HCT116 (cell line): ENCODE results near the gene LRRN3. TPM values are rescaled to one million over a fixed set of nuclear protein-coding genes. Genes with fewer than 3 reads are reported as not detected.

Experiments
- ATAC-seq: fragments of 200-7000 bp; cut with Tn5 transposase; 2 replicates; pipeline ENCODE4 v1.9.1; 2020; ENCODE audit warnings: mild to moderate bottlenecking, moderate library complexity
- BruUV-seq: library from RNA; stranded (reverse); fragments of 400-500 nt; replicated peaks from 2 replicates; lab custom pipeline; 2021; lab: Mats Ljungman, UMichigan
- CTCF ChIA-PET: fragments of 300-600 bp; sonication (Branson Sonifier 250); formaldehyde crosslinking; loops from one replicate; lab custom pipeline; 2021; ENCODE audit warnings: antibody characterized with exemption; lab: Charles Lee
- POLR2A ChIA-PET: fragments of 300-600, 350-600 bp; sonication (Branson Sonifier 250); formaldehyde crosslinking; loops from one replicate; lab custom pipeline; 2021; ENCODE audit warnings: antibody characterized with exemption; lab: Charles Lee
- RAD21 ChIA-PET, 2 experiments: fragments of 300-600 bp; sonication (Branson Sonifier 250); formaldehyde crosslinking; loops; one replicate each; lab custom pipeline; 2023; ENCODE audit warnings: low total read pairs in 2 of 2; ENCODE audit not compliant: uncharacterized antibody in 2 of 2, unreplicated experiment in 2 of 2, low non-redundant PET in 1 of 2; lab: Charles Lee
- DNase-seq: peaks from one replicate; pipeline ENCODE4 v3.0.0-alpha.2; 2010; ENCODE audit warnings: low read depth, low spot score
- H2AFZ ChIP-seq: fragments of 200-600 bp; shearing (Covaris generic), sonication (generic); 2 replicates; pipeline ENCODE4 v1.6.1; 2017; ENCODE audit warnings: low read depth, mixed run types, mixed read lengths, antibody characterized with exemption, low read length; ENCODE audit not compliant: poor library complexity, severe bottlenecking
- H3K27ac ChIP-seq: 2 replicates; pipeline ENCODE4 v1.5.1; 2012; ENCODE audit warnings: low read depth, low read length
- H3K27me3 ChIP-seq: fragments of 200-600 bp; sonication (generic); 2 replicates; pipeline ENCODE4 v1.6.1; 2016; ENCODE audit warnings: mixed run types, low read length, mixed read lengths; ENCODE audit not compliant: insufficient read depth
- H3K36me3 ChIP-seq, 2 experiments: fragments of 200-500 bp in 1 of 2; fragments of 200-600 bp in 1 of 2; sonication (Bioruptor generic) in 1 of 2; sonication (generic) in 1 of 2; 2 replicates each; pipeline versions ENCODE4 v1.5.1 to v1.6.1; 2014 to 2016; ENCODE audit warnings: low read length in 2 of 2, inconsistent platforms in 1 of 2, mixed read lengths in 1 of 2, mixed run types in 1 of 2; ENCODE audit not compliant: insufficient read depth in 2 of 2, control insufficient read depth in 1 of 2
- H3K4me1 ChIP-seq, 2 experiments: fragments of 200-600 bp in 1 of 2; sonication (generic) in 1 of 2; 2 replicates each; pipeline versions ENCODE4 v1.5.1 to v1.6.1; 2012 to 2017; ENCODE audit warnings: low read length in 2 of 2, inconsistent platforms in 1 of 2, mild to moderate bottlenecking in 1 of 2, mixed read lengths in 1 of 2, mixed run types in 1 of 2, moderate library complexity in 1 of 2; ENCODE audit not compliant: insufficient read depth in 2 of 2, control insufficient read depth in 1 of 2
- H3K4me2 ChIP-seq: fragments of 200-600 bp; sonication (generic); 2 replicates; pipeline ENCODE4 v1.6.1; 2017; ENCODE audit warnings: mixed run types, low read length, mixed read lengths
- H3K4me3 ChIP-seq, 2 experiments: fragments of 200-600 bp in 1 of 2; sonication (generic) in 1 of 2; replicated peaks in 1 of 2; 2 replicates each; pipeline ENCODE4 v1.5.1; 2011 to 2016; ENCODE audit warnings: low read length in 2 of 2, control low read depth in 1 of 2, low read depth in 1 of 2, mild to moderate bottlenecking in 1 of 2, mixed read lengths in 1 of 2, mixed run types in 1 of 2
- H3K79me2 ChIP-seq: fragments of 200-600 bp; sonication (generic); 2 replicates; pipeline ENCODE4 v1.6.1; 2017; ENCODE audit warnings: mild to moderate bottlenecking, mixed run types, low read length, moderate library complexity, mixed read lengths; ENCODE audit not compliant: insufficient read depth
- H3K9ac ChIP-seq: fragments of 200-600 bp; sonication (generic); 2 replicates; pipeline ENCODE4 v1.6.1; 2016; ENCODE audit warnings: low read length, mixed read lengths
- H3K9me2 ChIP-seq: fragments of 200-600 bp; sonication (generic), shearing (Covaris generic); 2 replicates; pipeline ENCODE4 v1.6.1; 2017; ENCODE audit warnings: mixed run types, mild to moderate bottlenecking, moderate library complexity; ENCODE audit not compliant: insufficient read depth
- H3K9me3 ChIP-seq, 2 experiments: fragments of 200-500 bp in 1 of 2; fragments of 200-600 bp in 1 of 2; sonication (Bioruptor generic) in 1 of 2; sonication (generic) in 1 of 2; 2 replicates each; pipeline ENCODE4 v1.6.1; 2014 to 2017; ENCODE audit warnings: low read length in 2 of 2, mixed read lengths in 2 of 2, inconsistent platforms in 1 of 2, low read depth in 1 of 2, mild to moderate bottlenecking in 1 of 2, mixed run types in 1 of 2, moderate library complexity in 1 of 2; ENCODE audit not compliant: control insufficient read depth in 1 of 2, insufficient read depth in 1 of 2
- H4K20me1 ChIP-seq: fragments of 200-600 bp; sonication (generic), shearing (Covaris generic); 2 replicates; pipeline ENCODE4 v1.6.1; 2017; ENCODE audit warnings: mixed run types, mild to moderate bottlenecking, moderate library complexity; ENCODE audit not compliant: insufficient read depth
- ATF3 ChIP-seq: IDR thresholded peaks from 2 replicates; pipeline ENCODE4 v1.6.1; 2012
- CBX3 ChIP-seq: IDR thresholded peaks from 2 replicates; pipeline ENCODE4 v1.6.1; 2012; ENCODE audit warnings: low read depth
- CEBPB ChIP-seq: IDR thresholded peaks from 2 replicates; pipeline ENCODE4 v1.6.1; 2012; ENCODE audit warnings: low read depth
- ELF1 ChIP-seq: IDR thresholded peaks from 2 replicates; pipeline ENCODE4 v1.6.1; 2012; ENCODE audit warnings: low read depth, borderline replicate concordance
- EZH2 ChIP-seq: fragments of 200-600 bp; sonication (generic); IDR thresholded peaks from 2 replicates; pipeline ENCODE4 v1.6.1; 2017; ENCODE audit warnings: antibody characterized with exemption, mixed run types
- EZH2phosphoT487 ChIP-seq: fragments of 200-600 bp; IDR thresholded peaks from 2 replicates; pipeline ENCODE4 v1.6.1; 2018; ENCODE audit warnings: antibody characterized with exemption, borderline replicate concordance
- FOSL1 ChIP-seq: IDR thresholded peaks from 2 replicates; pipeline ENCODE4 v1.6.1; 2012; ENCODE audit warnings: low read depth
- JUND ChIP-seq: IDR thresholded peaks from 2 replicates; pipeline ENCODE4 v1.6.1; 2012
- MAX ChIP-seq: IDR thresholded peaks from 2 replicates; pipeline ENCODE4 v1.6.1; 2012
- POLR2A ChIP-seq: IDR thresholded peaks from 2 replicates; pipeline ENCODE4 v1.7.0; 2011; ENCODE audit warnings: borderline replicate concordance; ENCODE audit not compliant: insufficient read depth, insufficient read length; ENCODE audit errors: extremely low read depth
- POLR2AphosphoS5 ChIP-seq: IDR thresholded peaks from 2 replicates; pipeline ENCODE4 v1.6.1; 2011; ENCODE audit warnings: mild to moderate bottlenecking, low read depth, low read length, moderate library complexity
- RAD21 ChIP-seq: IDR thresholded peaks from 2 replicates; pipeline ENCODE4 v1.6.1; 2012; ENCODE audit warnings: low read depth, mild to moderate bottlenecking
- REST ChIP-seq: IDR thresholded peaks from 2 replicates; pipeline ENCODE4 v1.6.1; 2012; ENCODE audit warnings: low read depth
- SIN3A ChIP-seq: IDR thresholded peaks from 2 replicates; pipeline ENCODE4 v1.6.1; 2012; ENCODE audit warnings: low read depth
- SP1 ChIP-seq: IDR thresholded peaks from 2 replicates; pipeline ENCODE4 v1.6.1; 2012; ENCODE audit warnings: low read depth
- SRF ChIP-seq: IDR thresholded peaks from 2 replicates; pipeline ENCODE4 v1.6.1; 2012; ENCODE audit warnings: low read depth
- TCF7L2 ChIP-seq: IDR thresholded peaks from 2 replicates; pipeline ENCODE4 v1.7.0; 2011; ENCODE audit warnings: borderline replicate concordance, inconsistent platforms; ENCODE audit not compliant: insufficient read depth, insufficient read length; ENCODE audit errors: extremely low read depth
- YY1 ChIP-seq: IDR thresholded peaks from 2 replicates; pipeline ENCODE4 v1.6.1; 2011; ENCODE audit warnings: low read length, low read depth, moderate library complexity, mild to moderate bottlenecking; ENCODE audit not compliant: insufficient replicate concordance; ENCODE audit errors: extremely low read depth
- ZFX ChIP-seq: fragments of 450-650 bp; IDR thresholded peaks from 2 replicates; pipeline ENCODE4 v1.6.1; 2017
- ZNF274 ChIP-seq: fragments of 200-500 bp; sonication (Bioruptor generic); IDR thresholded peaks from 2 replicates; pipeline ENCODE4 v1.6.1; 2014; ENCODE audit warnings: mild to moderate bottlenecking, low read depth, low read length, inconsistent platforms
- intact Hi-C: fragments of 100-400 bp; cut with micrococcal nuclease; formaldehyde crosslinking; loops from 2 replicates; pipeline ENCODE4 v1.10.0; 2022
- total RNA-seq: library from RNA; stranded (reverse); gene quantifications from one replicate; pipeline ENCODE4 v1.2.1, GENCODE V29; 2021; ENCODE audit not compliant: unreplicated experiment

The LRRN3 gene
- total RNA-seq, 1 experiment from 2014 or later, result 0.07 TPM

- H3K79me2 ChIP-seq, result no peaks in the 10 kb centered on the region
- CTCF ChIA-PET, result no interaction called here
- no peak overlapping the region for H3K27ac ChIP-seq
- H3K9me3 ChIP-seq, result no peaks in the 10 kb centered on the region
- intact Hi-C loops, result no loop called here
- H3K4me2 ChIP-seq, result no peak overlapping the region
- no TSS peak for BruUV-seq
- DNase-seq (no peak), ATAC-seq (no peak)
- POLR2A ChIA-PET, result no interaction called here
- no peaks in the 10 kb centered on the region for H4K20me1 ChIP-seq
- RAD21 ChIA-PET, result no interaction called here
- no peak overlapping the region for H2AFZ ChIP-seq
- no peaks in the 10 kb centered on the region for H3K27me3 ChIP-seq
- no peak overlapping the region for H3K4me3 ChIP-seq
- H3K36me3 ChIP-seq, result no peaks in the 10 kb centered on the region
- TF ChIP-seq REST, result no peak
- TF ChIP-seq MAX, result no peak
- TF ChIP-seq ZFX, result no peak
- no peak for TF ChIP-seq FOSL1
- TF ChIP-seq YY1, result no peak
- TF ChIP-seq EZH2phosphoT487, result no peak
- TF ChIP-seq JUND, result no peak
- TF ChIP-seq, all 23 proteins: peak for 0
- no peaks in the 10 kb centered on the region for H3K9me2 ChIP-seq
- no peak overlapping the region for H3K9ac ChIP-seq
- H3K4me1 ChIP-seq, result no peaks in the 10 kb centered on the region
Measured at GRCh38 chr7:111082351-111082750, 8.6 kb upstream of the LRRN3 start.

- RAD21 ChIA-PET, result no interaction called here
- CTCF ChIA-PET, result no interaction called here
- Histone ChIP-seq H3K4me2 (no peak overlapping the region), H3K27ac (no peak overlapping the region), H3K79me2 (no peaks in the 10 kb centered on the region), H2AFZ (no peak overlapping the region), H3K27me3 (no peaks in the 10 kb centered on the region), H3K9me2 (no peaks in the 10 kb centered on the region), H3K36me3 (no peaks in the 10 kb centered on the region), H3K4me3 (no peak overlapping the region), H3K4me1 (no peaks in the 10 kb centered on the region), H3K9me3 (no peaks in the 10 kb centered on the region), H4K20me1 (no peaks in the 10 kb centered on the region), H3K9ac (no peak overlapping the region)
- POLR2A ChIA-PET, result no interaction called here
- intact Hi-C loops, result no loop called here
- no peak for DNase-seq
- no peak for ATAC-seq
- BruUV-seq, result no TSS peak
- TF ChIP-seq ZNF274, result no peak
- no peak for TF ChIP-seq ZFX
- no peak for TF ChIP-seq ELF1
- no peak for TF ChIP-seq SP1
- TF ChIP-seq SIN3A, result no peak
- TF ChIP-seq MAX, result no peak
- no peak for TF ChIP-seq RAD21
- no peak for TF ChIP-seq POLR2A
- no peak for TF ChIP-seq ATF3
- no peak for TF ChIP-seq CEBPB
- TF ChIP-seq POLR2AphosphoS5, result no peak
- TF ChIP-seq FOSL1, result no peak
- TF ChIP-seq EZH2, result no peak
- no peak for TF ChIP-seq TCF7L2
- TF ChIP-seq CBX3, result no peak
- no peak for TF ChIP-seq SRF
- no peak for TF ChIP-seq EZH2phosphoT487
- TF ChIP-seq JUND, result no peak
Measured at GRCh38 chr7:111083413-111083812, 7.5 kb upstream of the LRRN3 start.
